GM08714 (cell line): ENCODE measurements around the gene CISD3.

Experiments
- H3K4me3 ChIP-seq: fragments of 200-500 bp; sonication (Bioruptor generic); 2 replicates; pipeline ENCODE4 v1.5.1; 2014; ENCODE audit warnings: mild to moderate bottlenecking, low read length, inconsistent platforms
- ZNF274 ChIP-seq: IDR thresholded peaks from 2 replicates; pipeline ENCODE4 v1.6.1; 2012; ENCODE audit warnings: mild to moderate bottlenecking, low read depth, low read length

The CISD3 gene

DNA sequence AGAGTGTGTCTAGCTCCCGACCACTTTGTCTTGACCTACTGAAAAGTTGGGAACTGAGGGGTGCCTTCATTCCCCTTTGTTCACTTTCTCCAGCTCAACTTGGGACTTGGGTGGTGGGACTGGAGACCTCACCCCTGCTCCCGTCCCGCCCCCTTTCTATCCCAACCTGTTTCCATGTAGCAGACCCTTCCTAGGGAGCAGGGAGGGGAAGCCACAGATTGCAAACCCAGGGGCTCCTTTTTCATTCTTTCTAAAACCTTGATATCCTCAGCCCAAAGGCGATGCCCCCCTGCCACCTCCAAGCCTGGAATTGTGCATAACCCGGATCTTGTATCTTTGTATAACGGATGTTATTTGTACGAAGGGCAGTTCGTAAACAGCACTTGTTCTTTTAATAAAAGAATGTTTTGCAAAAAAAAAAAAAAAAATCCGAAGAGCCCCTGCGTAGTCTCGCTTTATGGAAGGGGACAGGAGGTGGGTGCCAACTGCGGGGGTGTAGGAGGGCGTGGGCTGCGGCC, 714 bp upstream of the CISD3 start:
- H3K4me3 ChIP-seq = peak overlapping the region; percentile 47; the same call in 1 of the 2 replicates
- no peak for TF ChIP-seq ZNF274

DNA sequence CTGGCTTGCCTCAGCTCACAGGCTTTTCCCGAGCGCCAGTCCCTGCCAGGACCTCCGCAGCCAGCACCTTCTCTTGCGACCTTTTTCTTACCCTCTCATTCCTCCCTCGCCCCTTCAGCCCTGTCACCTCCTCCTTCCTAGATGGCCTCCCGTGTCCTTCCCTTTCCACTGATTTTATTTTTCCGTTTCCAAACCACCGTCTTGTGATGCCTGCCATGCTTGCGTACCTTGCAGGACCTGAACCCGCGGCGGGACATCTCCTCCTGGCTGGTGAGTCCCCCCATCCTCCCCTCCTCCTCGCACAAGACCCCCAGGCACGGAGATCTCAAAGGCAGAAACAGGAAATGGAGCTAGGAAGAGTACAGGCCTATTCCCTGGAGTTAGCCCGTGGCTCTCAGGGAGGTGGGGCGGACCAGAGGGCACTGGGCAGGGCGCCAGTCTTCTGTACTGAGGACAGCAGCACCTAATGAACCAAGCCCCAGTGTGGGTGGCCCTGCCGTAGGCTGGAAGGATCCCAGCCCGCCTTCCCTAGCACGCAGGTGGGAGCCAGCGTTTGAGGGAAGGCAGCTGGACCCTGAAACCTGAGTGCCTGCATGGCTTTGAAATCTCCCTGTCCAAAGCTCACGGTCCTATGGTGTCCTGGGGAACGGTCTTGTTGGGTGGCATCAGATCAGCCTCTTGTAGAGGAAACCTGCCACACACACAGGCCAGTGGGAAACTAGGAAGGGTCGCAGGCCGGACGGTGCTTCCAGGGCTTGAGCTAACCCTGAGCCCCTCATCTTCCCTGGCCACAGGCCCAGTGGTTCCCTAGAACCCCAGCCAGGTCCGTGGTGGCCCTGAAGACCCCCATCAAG, 612 bp downstream of the CISD3 start:
- no peak for TF ChIP-seq ZNF274
- peak overlapping the region; percentile 80 for H3K4me3 ChIP-seq

GRCh38 chr17:38731526-38732294, 1.6 kb downstream of the CISD3 start:
- no peak overlapping the region for H3K4me3 ChIP-seq
- no peak for TF ChIP-seq ZNF274

DNA sequence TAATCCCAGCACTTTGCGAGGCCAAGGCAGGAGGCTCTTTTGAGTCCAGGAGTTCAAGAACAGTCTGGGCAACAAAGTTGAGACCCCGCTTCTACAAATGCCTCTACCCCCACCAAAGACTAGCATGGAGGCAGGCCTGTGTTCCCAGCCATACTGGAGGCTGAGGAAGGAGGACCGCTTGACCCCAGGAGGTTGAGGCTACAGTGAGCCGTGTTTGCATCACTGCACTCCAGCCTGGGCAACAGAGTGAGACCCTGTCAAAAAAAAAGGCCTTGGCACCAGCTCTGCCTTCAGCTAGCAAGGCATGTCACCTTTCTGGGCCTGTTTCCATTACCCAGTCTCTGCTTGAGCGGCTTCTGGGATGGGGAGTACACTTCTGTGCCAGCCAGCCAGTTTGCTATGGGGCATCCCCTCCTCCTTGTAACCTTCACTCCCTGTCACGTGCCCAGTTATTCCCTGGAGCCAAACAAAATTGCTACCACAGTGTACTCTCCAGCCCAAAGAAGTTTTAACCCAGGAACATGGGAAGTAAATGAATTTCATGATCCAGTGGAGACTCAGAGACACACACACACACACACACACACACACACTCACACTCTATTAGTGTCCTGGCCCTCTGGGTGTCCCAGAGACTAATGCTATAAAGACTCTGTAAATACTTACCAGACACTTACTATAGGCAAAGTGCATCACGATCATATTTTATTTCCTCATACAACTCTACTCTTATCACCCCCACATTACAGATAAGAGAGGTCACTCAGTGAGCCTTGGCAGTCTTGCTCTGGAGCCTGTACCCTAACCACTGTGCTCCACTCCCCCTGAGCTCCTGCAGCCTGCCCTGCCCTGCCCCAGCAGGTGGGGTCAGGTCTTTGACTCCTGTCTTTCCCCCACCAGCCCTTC, 2.5 kb downstream of the CISD3 start:
- H3K4me3 ChIP-seq = no peak overlapping the region
- TF ChIP-seq ZNF274 = no peak

DNA sequence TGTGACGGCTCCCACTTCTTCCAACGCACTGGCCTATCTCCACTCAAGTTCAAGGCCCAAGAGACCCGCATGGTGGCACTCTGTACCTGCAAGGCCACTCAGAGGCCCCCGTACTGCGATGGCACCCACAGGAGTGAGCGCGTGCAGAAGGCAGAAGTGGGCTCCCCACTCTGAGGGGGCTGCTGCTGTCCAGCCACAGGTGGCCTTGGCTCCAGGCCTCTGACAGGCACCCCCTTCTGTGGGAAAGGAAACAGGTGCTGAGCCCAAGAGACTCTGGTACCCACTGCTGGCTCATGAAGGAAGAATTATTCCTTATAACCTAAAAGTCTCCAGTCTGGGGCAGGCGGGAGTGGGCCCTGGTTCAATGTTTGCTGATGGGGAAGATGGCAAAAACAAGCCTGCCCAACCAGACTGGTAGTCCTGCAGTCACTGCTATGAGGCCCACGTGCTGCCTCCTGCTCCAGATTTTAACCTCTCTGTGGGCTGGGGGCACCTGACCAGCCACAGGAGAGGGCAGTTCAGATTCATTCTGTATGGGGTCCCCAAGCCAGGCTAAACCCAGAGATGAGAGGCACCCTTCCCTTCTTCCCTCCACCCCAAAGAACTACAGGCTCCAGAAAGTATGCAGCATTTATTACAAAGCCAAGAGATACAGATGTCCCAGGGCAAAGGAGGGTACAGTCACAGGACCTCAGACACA, 3.3 kb downstream of the CISD3 start:
- no peak for TF ChIP-seq ZNF274
- no peak overlapping the region for H3K4me3 ChIP-seq

GRCh38 chr17:38733982-38734973, 4.1 kb downstream of the CISD3 start:
- TF ChIP-seq ZNF274 = no peak
- no peak overlapping the region for H3K4me3 ChIP-seq

DNA sequence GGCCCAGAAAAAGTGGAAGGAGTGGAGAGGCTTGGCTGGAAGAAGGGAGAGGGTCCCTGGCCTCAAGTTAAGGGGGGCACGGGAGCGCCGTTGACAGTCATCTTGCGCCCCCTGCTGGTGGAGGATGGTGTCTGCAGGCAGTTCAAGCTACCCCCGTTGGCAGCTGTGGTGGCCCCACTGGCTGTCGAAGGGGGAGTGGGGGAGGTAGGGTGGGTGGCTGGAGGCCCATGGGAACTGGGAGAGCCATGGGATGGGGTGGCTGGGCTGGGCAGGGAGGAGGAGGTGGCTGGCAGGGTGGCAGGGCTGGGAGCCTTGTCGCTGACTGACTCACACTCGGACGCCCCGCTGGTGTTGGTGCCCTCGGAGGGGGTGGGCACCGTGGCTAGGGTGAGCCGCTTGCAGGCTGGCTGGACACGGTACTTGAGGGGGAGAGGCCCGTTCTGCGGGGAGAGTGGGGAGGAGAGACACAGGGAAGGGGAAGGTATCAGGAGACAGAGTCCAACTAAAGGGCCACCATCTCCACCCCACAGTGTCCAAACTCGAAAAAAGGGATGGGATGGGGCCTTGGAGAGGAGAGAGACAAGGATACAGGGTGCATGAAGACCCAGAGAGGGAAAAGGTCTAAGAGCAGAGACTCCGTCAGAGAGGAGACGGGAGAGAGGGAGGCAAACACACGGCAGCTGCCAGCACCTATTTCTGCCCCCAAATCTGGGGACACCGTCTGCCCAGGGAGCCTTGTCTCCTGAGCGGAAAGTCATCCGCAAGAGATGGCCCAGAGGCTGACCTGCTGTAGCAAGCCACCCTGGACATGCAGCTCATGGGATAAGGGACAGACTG, 5.2 kb downstream of the CISD3 start:
- H3K4me3 ChIP-seq = no peak overlapping the region
- no peak for TF ChIP-seq ZNF274

DNA sequence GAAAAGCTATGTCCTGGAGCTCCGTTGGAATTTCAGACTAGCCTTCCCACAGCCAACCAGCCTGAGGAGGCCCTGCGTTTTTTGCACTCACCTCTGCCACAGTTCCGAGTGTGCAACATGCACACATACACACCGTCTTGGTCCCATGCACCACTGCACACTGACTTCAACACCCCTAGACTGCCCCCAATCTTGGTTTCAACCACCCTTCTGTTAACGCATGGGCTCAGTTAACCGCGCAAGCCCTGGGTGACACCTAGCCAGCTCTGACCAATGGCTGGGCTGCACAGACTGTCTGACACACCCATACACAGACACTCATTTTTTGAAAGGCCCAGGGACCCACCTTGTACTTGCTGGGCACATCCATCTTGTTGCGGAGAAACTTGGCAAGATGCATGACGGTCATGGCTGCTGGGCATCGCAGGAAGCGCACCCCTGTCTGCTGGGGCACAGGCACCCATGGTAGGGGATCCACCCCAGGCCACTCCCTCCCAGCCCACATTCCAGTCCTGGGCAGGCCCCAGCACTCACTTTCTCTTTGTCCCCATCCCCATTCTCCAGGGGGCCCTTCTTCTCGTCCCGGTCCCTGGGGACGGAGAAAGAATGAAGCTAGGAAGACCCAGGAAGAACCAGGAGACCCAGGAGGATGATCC, 8.0 kb downstream of the CISD3 start:
- H3K4me3 ChIP-seq = no peak overlapping the region
- no peak for TF ChIP-seq ZNF274

DNA sequence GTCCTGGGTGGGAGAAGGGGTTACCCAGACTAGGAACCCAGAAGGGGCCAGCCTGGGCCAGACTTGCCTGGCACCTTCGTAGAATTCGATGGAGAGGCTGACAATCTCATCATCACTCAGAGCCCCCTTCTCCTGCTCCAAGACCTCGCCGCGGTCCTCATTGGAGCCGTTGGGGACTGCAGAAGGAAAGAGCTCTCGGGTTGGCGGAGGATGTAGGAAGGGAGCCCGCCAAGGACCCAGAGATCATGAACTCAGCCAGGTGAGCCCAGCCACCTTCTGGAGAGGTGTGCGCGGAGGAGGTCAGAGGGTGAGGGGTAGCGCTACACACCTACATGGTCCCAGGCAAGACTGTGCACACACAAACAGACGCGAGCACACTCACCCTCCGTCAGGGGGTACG, 8.5 kb downstream of the CISD3 start:
- TF ChIP-seq ZNF274 = no peak
- no peak overlapping the region for H3K4me3 ChIP-seq

DNA sequence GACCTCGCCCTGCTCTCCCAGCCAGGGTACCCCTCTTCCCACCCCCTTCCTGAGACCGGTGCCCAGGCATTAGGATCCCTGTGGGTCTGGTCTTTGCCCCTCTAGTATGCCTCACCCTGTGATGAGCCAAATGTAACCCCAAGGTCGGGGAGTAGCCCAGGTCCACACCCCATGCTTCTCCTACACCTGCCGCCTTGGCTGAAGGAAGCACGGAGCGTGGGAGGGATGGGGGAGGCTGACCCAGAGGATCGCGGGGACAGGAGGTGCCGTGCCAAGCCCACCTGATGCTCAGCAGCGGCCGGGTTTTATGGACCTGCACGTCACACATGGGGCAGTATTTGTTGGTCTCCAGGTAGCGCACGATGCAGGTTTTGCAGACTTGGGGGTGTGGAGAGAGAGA, 9.2 kb downstream of the CISD3 start:
- no peak overlapping the region for H3K4me3 ChIP-seq
- TF ChIP-seq ZNF274 = no peak

- H3K4me3 ChIP-seq = no peak overlapping the region
- TF ChIP-seq ZNF274 = no peak
Measured at GRCh38 chr17:38740044-38740443, 9.9 kb downstream of the CISD3 start.
